Colonic mucosa (tissue), 4 donors: ENCODE measurements around the gene MAP2K5. TPM values are rescaled to one million over a fixed set of nuclear protein-coding genes. Genes with fewer than 3 reads are reported as not detected.

Experiments
- DNase-seq: peaks from one replicate; pipeline ENCODE4 v3.0.0-alpha.2; 2020
- H3K27ac ChIP-seq: fragments of 200-600 bp; one replicate; pipeline ENCODE4 v1.8.0; 2021
- H3K27me3 ChIP-seq: fragments of 200-600 bp; one replicate; pipeline ENCODE4 v1.8.0; 2021
- H3K36me3 ChIP-seq: fragments of 200-600 bp; one replicate; pipeline ENCODE4 v1.8.0; 2021
- H3K4me1 ChIP-seq: fragments of 200-600 bp; one replicate; pipeline ENCODE4 v1.8.0; 2021; ENCODE audit warnings: mild to moderate bottlenecking
- H3K4me3 ChIP-seq: fragments of 200-600 bp; one replicate; pipeline ENCODE4 v1.8.0; 2021
- H3K9ac ChIP-seq, 2 donors: one replicate each; pipeline ENCODE4 v1.7.0; 2013; ENCODE audit warnings: control low read depth in 2 of 2, low read depth in 2 of 2, low read length in 2 of 2
- H3K9me3 ChIP-seq: fragments of 200-600 bp; one replicate; pipeline ENCODE4 v1.8.0; 2021
- CTCF ChIP-seq: fragments of 200-600 bp; IDR thresholded peaks from one replicate; pipeline ENCODE4 v1.8.0; 2022; ENCODE audit warnings: antibody characterized with exemption, mild to moderate bottlenecking
- intact Hi-C: fragments of 100-400 bp; cut with DNase I; formaldehyde crosslinking; loops from one replicate; pipeline ENCODE4 v1.14.1; 2022
- total RNA-seq, 2 donors: library from RNA; stranded (reverse); fragmentation: NEBNext Ultra II Directional in 1 of 2; extraction: Animal tissue kit (Norgen Biotek cat#: 25700) in 1 of 2; gene quantifications; one replicate each; pipeline ENCODE4 v1.2.1, GENCODE V29; 2021
- donor health status: healthy.
- donor health status: DM: no; HTN: no; CAD: no.
- donor health status: DM: no; HTN: no; CAD: no.

The MAP2K5 gene
- total RNA-seq, 2 donors from 2014 or later, result 19.1 to 20.2 TPM

- H3K9me3 ChIP-seq, result no peaks in the 10 kb centered on the region
- no peaks in the 10 kb centered on the region for H3K36me3 ChIP-seq
- no peak for DNase-seq
- TF ChIP-seq CTCF, result no peak
- H3K27ac ChIP-seq, result no peak overlapping the region
- H3K27me3 ChIP-seq, result no peaks in the 10 kb centered on the region
- H3K4me1 ChIP-seq, result no peaks in the 10 kb centered on the region
- no peak overlapping the region for H3K9ac ChIP-seq
- H3K4me3 ChIP-seq, result no peak overlapping the region
- intact Hi-C loops, result no loop called here
These were observed 17.1 kb downstream of the MAP2K5 start for GRCh38 chr15:67559576-67559975.

GRCh38 chr15:67560320-67560719 lies 17.8 kb downstream of the MAP2K5 start:
- intact Hi-C loops, result no loop called here
- Histone ChIP-seq H3K9me3 (no peaks in the 10 kb centered on the region), H3K4me1 (no peaks in the 10 kb centered on the region), H3K36me3 (no peaks in the 10 kb centered on the region), H3K9ac (no peak overlapping the region), H3K27ac (no peak overlapping the region), H3K4me3 (no peak overlapping the region), H3K27me3 (no peaks in the 10 kb centered on the region)
- no peak for DNase-seq
- no peak for TF ChIP-seq CTCF

DNA sequence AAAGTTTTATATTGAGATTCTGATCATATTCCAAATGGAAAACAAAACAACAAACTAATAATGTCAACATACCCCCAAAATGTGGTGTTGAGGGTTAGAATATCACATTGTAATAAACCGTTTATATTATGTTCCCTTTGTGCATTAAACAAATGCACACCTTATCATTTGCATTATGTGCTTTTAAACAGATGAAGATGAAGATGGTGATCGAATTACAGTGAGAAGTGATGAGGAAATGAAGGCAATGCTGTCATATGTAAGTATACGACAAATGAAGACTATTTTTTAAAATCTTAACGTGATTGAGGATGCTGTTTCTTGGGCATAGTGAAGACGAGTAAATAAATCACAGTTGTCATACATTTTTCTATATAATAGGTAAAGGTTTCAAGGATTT lies 20.6 kb downstream of the MAP2K5 start:
- Histone ChIP-seq H3K4me3 (no peak overlapping the region), H3K9me3 (no peaks in the 10 kb centered on the region), H3K4me1 (no peaks in the 10 kb centered on the region), H3K27ac (no peak overlapping the region), H3K27me3 (no peaks in the 10 kb centered on the region), H3K9ac (no peak overlapping the region), H3K36me3 (no peaks in the 10 kb centered on the region)
- no peak for DNase-seq
- no peak for TF ChIP-seq CTCF
- intact Hi-C loops, result no loop called here

- no peaks in the 10 kb centered on the region for H3K36me3 ChIP-seq
- no peak overlapping the region for H3K4me3 ChIP-seq
- no peak for DNase-seq
- H3K9ac ChIP-seq, result no peak overlapping the region
- H3K9me3 ChIP-seq, result no peaks in the 10 kb centered on the region
- no peaks in the 10 kb centered on the region for H3K27me3 ChIP-seq
- no peaks in the 10 kb centered on the region for H3K4me1 ChIP-seq
- no peak for TF ChIP-seq CTCF
- intact Hi-C loops, result no loop called here
- H3K27ac ChIP-seq, result no peak overlapping the region
These were observed 21.8 kb downstream of the MAP2K5 start for GRCh38 chr15:67564021-67564967.

GRCh38 chr15:67564968-67565345 lies 22.5 kb downstream of the MAP2K5 start:
- Histone ChIP-seq H3K4me3 (no peak overlapping the region), H3K36me3 (no peaks in the 10 kb centered on the region), H3K27me3 (no peaks in the 10 kb centered on the region), H3K9me3 (no peaks in the 10 kb centered on the region), H3K9ac (no peak overlapping the region), H3K27ac (no peak overlapping the region), H3K4me1 (no peaks in the 10 kb centered on the region)
- DNase-seq, result no peak
- TF ChIP-seq CTCF, result no peak
- intact Hi-C loops, result no loop called here
